ENCODE data around the gene KCTD16.

Gene KCTD16

GRCh38 chr5:144166696-144167095 lies 4.0 kb upstream of the KCTD16 start:
- no peak for DNase-seq (ENCODE audit: low spot score)

- DNase-seq (ENCODE audit: low spot score) = no peak
Measured at GRCh38 chr5:144167998-144168397, 2.7 kb upstream of the KCTD16 start.

- DNase-seq (ENCODE audit: low spot score) = no peak
Measured at GRCh38 chr5:144169904-144170275, 783 bp upstream of the KCTD16 start.

GRCh38 chr5:144173766-144174165 lies 3.1 kb downstream of the KCTD16 start:
- no peak for DNase-seq (ENCODE audit: low spot score)

GRCh38 chr5:144177548-144177947 lies 6.9 kb downstream of the KCTD16 start:
- DNase-seq (ENCODE audit: low spot score) = no peak

- DNase-seq (ENCODE audit: low spot score) = no peak
Measured at GRCh38 chr5:144179226-144179625, 8.6 kb downstream of the KCTD16 start.

- no peak for DNase-seq (ENCODE audit: low spot score)
Measured at GRCh38 chr5:144183254-144183889, 12.7 kb downstream of the KCTD16 start.

GRCh38 chr5:144187699-144188294 lies 17.1 kb downstream of the KCTD16 start:
- no peak for DNase-seq (ENCODE audit: low spot score)

- no peak for DNase-seq (ENCODE audit: low spot score)
Measured at GRCh38 chr5:144189800-144190429, 19.2 kb downstream of the KCTD16 start.

GRCh38 chr5:144191531-144191930 lies 20.9 kb downstream of the KCTD16 start:
- DNase-seq (ENCODE audit: low spot score) = no peak

GRCh38 chr5:144191998-144192397 lies 21.3 kb downstream of the KCTD16 start:
- DNase-seq (ENCODE audit: low spot score) = no peak

- DNase-seq (ENCODE audit: low spot score) = no peak
Measured at GRCh38 chr5:144192661-144193060, 22.0 kb downstream of the KCTD16 start.

GRCh38 chr5:144194144-144194543 lies 23.5 kb downstream of the KCTD16 start:
- no peak for DNase-seq (ENCODE audit: low spot score)

- DNase-seq (ENCODE audit: low spot score) = no peak
Measured at GRCh38 chr5:144195448-144195847, 24.8 kb downstream of the KCTD16 start.

- DNase-seq (ENCODE audit: low spot score) = no peak
Measured at GRCh38 chr5:144196612-144197011, 25.9 kb downstream of the KCTD16 start.

GRCh38 chr5:144198386-144198785 lies 27.7 kb downstream of the KCTD16 start:
- no peak for DNase-seq (ENCODE audit: low spot score)

GRCh38 chr5:144201588-144201987 lies 30.9 kb downstream of the KCTD16 start:
- no peak for DNase-seq (ENCODE audit: low spot score)

GRCh38 chr5:144202072-144202471 lies 31.4 kb downstream of the KCTD16 start:
- DNase-seq (ENCODE audit: low spot score) = no peak

GRCh38 chr5:144202726-144203125 lies 32.1 kb downstream of the KCTD16 start:
- no peak for DNase-seq (ENCODE audit: low spot score)

GRCh38 chr5:144203750-144204596 lies 33.3 kb downstream of the KCTD16 start:
- peak; percentile 19 for DNase-seq (ENCODE audit: low spot score)

- DNase-seq (ENCODE audit: low spot score) = no peak
Measured at GRCh38 chr5:144205141-144205551, 34.5 kb downstream of the KCTD16 start.

- DNase-seq (ENCODE audit: low spot score) = no peak
Measured at GRCh38 chr5:144206141-144206540, 35.5 kb downstream of the KCTD16 start.
